ENCODE results near the gene CD36. TPM values are rescaled to one million over a fixed set of nuclear protein-coding genes. Genes with fewer than 3 reads are reported as not detected.

CD36 gene
- total RNA-seq, 6 donors from 2014 or later = 92.9 to 157 (median 111) TPM

DNA sequence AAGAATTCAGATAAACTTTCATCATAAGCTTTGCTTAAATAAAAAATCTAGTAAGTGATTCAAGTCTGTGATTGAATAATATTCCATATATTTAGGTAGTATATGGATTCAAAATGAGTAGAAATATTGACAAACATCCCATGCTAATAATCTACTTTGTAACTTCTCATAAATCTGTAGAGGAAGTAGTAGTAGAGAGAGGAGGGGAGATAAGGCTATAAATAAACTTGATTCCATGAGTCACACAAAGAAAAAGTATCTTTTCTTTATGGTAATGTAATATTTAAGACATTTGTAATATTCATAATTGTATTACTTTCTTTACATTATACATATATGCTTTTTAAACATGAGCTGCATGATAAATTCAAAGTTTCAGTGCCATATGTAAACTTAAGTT lies 25.6 kb upstream of the CD36 start:
- DNase-seq = no peak
- no peaks in the 10 kb centered on the region for H3K36me3 ChIP-seq
- no peak for ATAC-seq (ENCODE audit: low FRiP score in 2 of 2)
- H3K27me3 ChIP-seq = no peaks in the 10 kb centered on the region
- H3K4me1 ChIP-seq = peaks cover 17 to 34% (median 25%) of the 10 kb centered on the region in 4 donors
- no peak overlapping the region for H3K4me3 ChIP-seq
- no peaks in the 10 kb centered on the region for H3K9me3 ChIP-seq
- H3K27ac ChIP-seq = peak overlapping the region in 1 of 4 donors; percentile 40
- TF ChIP-seq POLR2AphosphoS5 (IDR thresholded peaks at IDR 0.05) (no peak), CTCF (IDR thresholded peaks at IDR 0.05) (no peak), EP300 (IDR thresholded peaks at IDR 0.05) (no peak), POLR2A (IDR thresholded peaks at IDR 0.05) (no peak)

DNA sequence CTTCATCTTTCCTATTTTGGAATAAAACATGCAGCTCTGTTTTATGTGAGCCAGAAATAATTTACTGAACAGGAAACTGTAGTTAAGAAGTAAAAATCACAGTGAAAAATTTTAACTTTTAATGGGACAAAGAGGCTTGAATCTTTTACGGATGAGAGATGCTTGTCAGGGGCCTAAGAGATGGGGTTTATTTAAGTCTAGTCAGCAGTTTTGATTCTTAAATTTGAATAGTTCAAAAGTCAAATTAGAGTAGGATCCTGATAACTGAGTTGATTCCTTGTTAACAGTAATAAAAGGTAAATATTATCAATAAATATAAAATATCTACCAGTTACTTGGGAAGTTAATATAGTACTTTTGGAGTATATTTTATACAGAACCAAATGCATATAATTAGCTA lies 24.9 kb upstream of the CD36 start:
- H3K9me3 ChIP-seq = no peaks in the 10 kb centered on the region
- DNase-seq = no peak
- no peak for TF ChIP-seq POLR2A (IDR thresholded peaks at IDR 0.05)
- TF ChIP-seq EP300 (IDR thresholded peaks at IDR 0.05) = no peak
- TF ChIP-seq POLR2AphosphoS5 (IDR thresholded peaks at IDR 0.05) = no peak
- TF ChIP-seq CTCF (IDR thresholded peaks at IDR 0.05) = no peak
- no peaks in the 10 kb centered on the region for H3K36me3 ChIP-seq
- peaks cover 17 to 34% (median 25%) of the 10 kb centered on the region in 4 donors for H3K4me1 ChIP-seq
- no peak overlapping the region for H3K4me3 ChIP-seq
- H3K27ac ChIP-seq = peak overlapping the region in 1 of 4 donors; percentile 23
- no peaks in the 10 kb centered on the region for H3K27me3 ChIP-seq
- ATAC-seq (ENCODE audit: low FRiP score in 2 of 2) = no peak
- WGBS, 2 donors = 94% methylated on average over 1 of the region's 1 CpG

DNA sequence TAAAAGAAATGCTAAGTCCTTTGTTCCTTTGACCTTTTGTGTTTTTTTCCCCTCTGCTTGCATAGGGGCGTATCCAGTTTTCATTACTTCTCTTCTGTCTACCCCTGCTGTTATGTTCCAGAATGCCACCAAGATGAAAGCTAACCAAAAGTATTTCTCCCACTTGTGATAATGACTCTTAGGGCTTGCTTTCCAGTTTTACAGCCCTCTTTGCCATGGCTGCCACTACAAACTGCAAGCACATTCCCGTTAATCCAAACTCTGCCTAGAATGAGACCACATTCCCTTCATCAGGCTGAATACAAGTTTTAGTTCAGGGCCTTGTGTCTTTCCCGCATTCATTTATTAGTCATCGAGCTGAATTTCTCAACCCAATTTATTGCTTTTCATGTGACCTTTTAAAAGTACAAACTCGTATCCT lies 23.6 kb upstream of the CD36 start:
- Histone ChIP-seq H3K9me3 (no peaks in the 10 kb centered on the region), H3K4me3 (no peak overlapping the region), H3K4me1 (peaks cover 17 to 35% (median 25%) of the 10 kb centered on the region in 4 donors), H3K27me3 (no peaks in the 10 kb centered on the region), H3K36me3 (no peaks in the 10 kb centered on the region), H3K27ac (peak overlapping the region in 1 of 4 donors; percentile 18)
- DNase-seq (no peak), ATAC-seq (ENCODE audit: low FRiP score in 2 of 2) (no peak)
- TF ChIP-seq POLR2A (IDR thresholded peaks at IDR 0.05) = no peak
- peak in 2 of 6 experiments; percentile 4 to 6 for TF ChIP-seq CTCF (IDR thresholded peaks at IDR 0.05)
- no peak for TF ChIP-seq POLR2AphosphoS5 (IDR thresholded peaks at IDR 0.05)
- WGBS, 2 donors = 54 to 63% methylated on average over 5 of the region's 5 CpGs

DNA sequence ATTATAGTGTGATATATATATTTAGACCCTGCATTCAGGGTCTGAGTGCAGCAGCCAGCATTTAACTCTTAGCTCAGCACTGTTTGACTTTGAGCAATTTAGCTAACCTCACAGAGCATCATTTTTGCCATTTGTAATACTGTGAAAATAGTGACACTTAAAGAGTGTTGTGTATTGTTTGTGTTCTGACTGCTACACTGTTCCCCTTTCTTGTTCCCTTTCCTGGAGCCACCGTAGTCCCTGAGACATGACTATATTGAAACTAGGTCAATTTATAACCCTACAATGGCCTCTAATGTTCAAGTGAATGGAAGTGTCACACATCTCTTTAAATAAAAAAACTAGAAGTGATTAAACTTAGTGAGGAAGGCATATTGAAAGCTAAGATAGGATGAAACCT lies 20.3 kb upstream of the CD36 start:
- 24 to 41% methylated on average over 1 of the region's 1 CpG for WGBS, 2 donors
- no peaks in the 10 kb centered on the region for H3K9me3 ChIP-seq
- peaks cover 10 to 35% (median 24%) of the 10 kb centered on the region in 4 donors for H3K4me1 ChIP-seq
- no peaks in the 10 kb centered on the region for H3K27me3 ChIP-seq
- no peak overlapping the region for H3K4me3 ChIP-seq
- peak overlapping the region in 1 of 4 donors; percentile 43 for H3K27ac ChIP-seq
- H3K36me3 ChIP-seq = no peaks in the 10 kb centered on the region
- TF ChIP-seq EP300 (IDR thresholded peaks at IDR 0.05) (no peak), POLR2A (IDR thresholded peaks at IDR 0.05) (no peak), CTCF (IDR thresholded peaks at IDR 0.05) (no peak), POLR2AphosphoS5 (IDR thresholded peaks at IDR 0.05) (no peak)
- peak in 1 of 2 donors; percentile 72 for ATAC-seq (ENCODE audit: low FRiP score in 2 of 2)
- no peak for DNase-seq

DNA sequence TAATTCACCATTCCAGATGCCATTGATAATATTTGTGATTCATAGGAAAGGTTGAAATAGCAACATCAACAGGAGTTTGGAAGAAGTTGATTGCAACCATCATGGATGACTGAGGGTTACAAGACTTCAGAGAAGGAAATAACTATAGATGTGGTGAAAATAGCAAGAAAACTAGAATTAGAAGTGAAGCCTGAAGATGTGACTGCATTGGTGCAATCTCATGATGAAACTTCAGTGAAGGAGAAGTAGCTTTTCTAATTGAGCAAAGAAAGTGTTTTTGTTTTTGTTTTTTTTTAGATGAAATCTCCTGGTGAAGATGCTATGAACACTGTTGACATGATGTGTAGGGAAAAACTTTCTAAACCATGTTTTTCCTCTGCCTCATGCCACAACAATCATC lies 18.7 kb upstream of the CD36 start:
- H3K27me3 ChIP-seq = no peaks in the 10 kb centered on the region
- no peak overlapping the region for H3K4me3 ChIP-seq
- H3K4me1 ChIP-seq = peaks cover 14 to 28% (median 26%) of the 10 kb centered on the region in 4 donors
- no peaks in the 10 kb centered on the region for H3K9me3 ChIP-seq
- DNase-seq = no peak
- no peak for ATAC-seq (ENCODE audit: low FRiP score in 2 of 2)
- no peaks in the 10 kb centered on the region for H3K36me3 ChIP-seq
- H3K27ac ChIP-seq = no peak overlapping the region
- TF ChIP-seq POLR2AphosphoS5 (IDR thresholded peaks at IDR 0.05) (no peak), POLR2A (IDR thresholded peaks at IDR 0.05) (no peak)

Data from upper lobe of left lung (tissue), 6 donors.